Measurements from ENCODE around the gene KCNIP1.

The KCNIP1 gene

DNA sequence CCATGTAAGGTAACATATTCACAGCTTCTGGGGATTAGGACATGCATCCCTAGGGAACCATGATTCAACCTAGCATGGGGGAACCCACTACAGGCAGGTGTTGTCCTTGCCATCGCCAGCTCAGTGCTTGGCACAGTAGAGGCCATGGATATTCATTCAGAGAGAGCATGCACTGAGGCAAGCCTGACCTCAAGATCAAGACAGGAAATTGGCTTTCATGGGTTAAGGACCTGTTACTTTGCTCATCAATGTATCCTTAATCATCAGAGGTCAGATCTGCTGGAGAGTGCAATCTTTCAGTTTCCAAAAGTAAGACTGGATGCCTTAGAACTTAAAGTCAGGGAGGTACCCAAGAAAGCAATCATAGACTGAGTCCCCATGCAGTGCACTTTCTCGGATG lies 84.0 kb downstream of the KCNIP1 start:
- no peak for DNase-seq (ENCODE audit: low read depth, low spot score)
- in situ Hi-C loops (cut with HindIII; ENCODE audit: low sequenced_read_pairs) = no loop called here
- no peak overlapping the region for H3K4me3 ChIP-seq (ENCODE audit: low read depth, low read length)
- TF ChIP-seq, protein P1, sequence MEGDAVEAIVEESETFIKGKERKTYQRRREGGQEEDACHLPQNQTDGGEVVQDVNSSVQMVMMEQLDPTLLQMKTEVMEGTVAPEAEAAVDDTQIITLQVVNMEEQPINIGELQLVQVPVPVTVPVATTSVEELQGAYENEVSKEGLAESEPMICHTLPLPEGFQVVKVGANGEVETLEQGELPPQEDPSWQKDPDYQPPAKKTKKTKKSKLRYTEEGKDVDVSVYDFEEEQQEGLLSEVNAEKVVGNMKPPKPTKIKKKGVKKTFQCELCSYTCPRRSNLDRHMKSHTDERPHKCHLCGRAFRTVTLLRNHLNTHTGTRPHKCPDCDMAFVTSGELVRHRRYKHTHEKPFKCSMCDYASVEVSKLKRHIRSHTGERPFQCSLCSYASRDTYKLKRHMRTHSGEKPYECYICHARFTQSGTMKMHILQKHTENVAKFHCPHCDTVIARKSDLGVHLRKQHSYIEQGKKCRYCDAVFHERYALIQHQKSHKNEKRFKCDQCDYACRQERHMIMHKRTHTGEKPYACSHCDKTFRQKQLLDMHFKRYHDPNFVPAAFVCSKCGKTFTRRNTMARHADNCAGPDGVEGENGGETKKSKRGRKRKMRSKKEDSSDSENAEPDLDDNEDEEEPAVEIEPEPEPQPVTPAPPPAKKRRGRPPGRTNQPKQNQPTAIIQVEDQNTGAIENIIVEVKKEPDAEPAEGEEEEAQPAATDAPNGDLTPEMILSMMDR (IDR thresholded peaks at IDR 0.05; ENCODE audit: low read depth, low read length) = no peak

DNA sequence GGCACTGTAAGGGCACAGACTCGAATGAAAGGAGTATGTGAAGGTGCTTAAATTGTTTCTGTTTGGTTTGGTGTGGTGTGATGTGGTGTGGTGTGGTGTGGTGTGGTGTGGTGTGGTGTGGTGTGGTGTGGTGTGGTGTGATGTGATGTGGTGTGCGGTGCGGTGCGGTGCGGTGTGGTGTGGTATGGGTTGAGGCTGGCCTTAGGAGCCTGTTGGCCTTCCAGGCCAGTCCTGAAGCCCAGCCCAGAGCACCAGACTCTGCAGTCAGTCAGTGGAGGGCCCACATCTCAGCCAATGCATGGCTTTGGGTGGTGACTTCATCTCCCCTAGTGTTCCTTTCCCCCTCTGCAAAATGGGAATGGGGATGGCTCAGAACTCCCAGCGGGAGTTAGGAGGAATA lies 85.8 kb downstream of the KCNIP1 start:
- H3K4me3 ChIP-seq (ENCODE audit: low read depth, low read length) = no peak overlapping the region
- DNase-seq (ENCODE audit: low read depth, low spot score) = no peak
- TF ChIP-seq, protein P1 (IDR thresholded peaks at IDR 0.05; ENCODE audit: low read depth, low read length) = no peak
- in situ Hi-C loops (cut with HindIII; ENCODE audit: low sequenced_read_pairs) = no loop called here

DNA sequence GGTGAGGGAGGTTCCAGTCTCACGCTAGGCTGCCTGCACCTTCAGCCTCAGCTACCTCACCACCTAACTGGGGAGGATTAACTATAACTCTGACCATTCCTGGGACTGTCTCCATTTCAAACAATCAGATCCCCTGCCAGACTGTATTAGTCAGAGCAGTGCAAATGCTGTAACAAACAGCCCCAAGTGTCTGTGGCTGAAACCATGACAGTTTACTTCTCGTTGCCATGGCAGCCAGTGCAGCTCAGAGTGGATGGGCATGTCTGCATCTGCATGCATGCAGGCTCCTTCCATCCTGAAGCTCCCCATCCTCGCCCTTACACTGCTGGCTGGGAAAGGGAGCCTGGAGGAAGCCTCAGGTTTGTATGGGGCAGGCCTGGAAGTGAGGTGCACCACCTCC lies 86.7 kb downstream of the KCNIP1 start:
- H3K4me3 ChIP-seq (ENCODE audit: low read depth, low read length) = no peak overlapping the region
- TF ChIP-seq, protein P1 (IDR thresholded peaks at IDR 0.05; ENCODE audit: low read depth, low read length) = no peak
- in situ Hi-C loops (cut with HindIII; ENCODE audit: low sequenced_read_pairs) = no loop called here
- DNase-seq (ENCODE audit: low read depth, low spot score) = no peak

DNA sequence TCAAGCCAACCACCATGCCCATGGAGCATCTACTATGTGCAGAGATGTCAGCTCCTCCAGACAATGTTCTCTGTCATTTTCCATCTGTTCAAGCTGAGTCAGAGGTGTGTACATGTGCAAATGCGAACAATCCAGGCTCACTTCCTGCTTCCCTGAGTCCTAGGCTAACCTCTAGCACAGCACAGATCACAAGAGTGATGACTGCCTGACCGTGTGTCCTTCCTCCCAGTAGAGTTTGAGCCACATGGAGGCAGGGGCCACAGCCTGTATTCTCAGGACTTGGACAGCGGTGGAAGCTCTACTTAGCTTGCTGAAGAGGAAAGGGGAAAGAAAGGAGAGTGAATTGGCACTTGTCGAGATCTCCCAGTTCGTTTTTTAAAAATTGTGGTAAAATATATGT lies 87.2 kb downstream of the KCNIP1 start:
- H3K4me3 ChIP-seq (ENCODE audit: low read depth, low read length) = no peak overlapping the region
- in situ Hi-C loops (cut with HindIII; ENCODE audit: low sequenced_read_pairs) = no loop called here
- TF ChIP-seq, protein P1 (IDR thresholded peaks at IDR 0.05; ENCODE audit: low read depth, low read length) = no peak
- no peak for DNase-seq (ENCODE audit: low read depth, low spot score)

DNA sequence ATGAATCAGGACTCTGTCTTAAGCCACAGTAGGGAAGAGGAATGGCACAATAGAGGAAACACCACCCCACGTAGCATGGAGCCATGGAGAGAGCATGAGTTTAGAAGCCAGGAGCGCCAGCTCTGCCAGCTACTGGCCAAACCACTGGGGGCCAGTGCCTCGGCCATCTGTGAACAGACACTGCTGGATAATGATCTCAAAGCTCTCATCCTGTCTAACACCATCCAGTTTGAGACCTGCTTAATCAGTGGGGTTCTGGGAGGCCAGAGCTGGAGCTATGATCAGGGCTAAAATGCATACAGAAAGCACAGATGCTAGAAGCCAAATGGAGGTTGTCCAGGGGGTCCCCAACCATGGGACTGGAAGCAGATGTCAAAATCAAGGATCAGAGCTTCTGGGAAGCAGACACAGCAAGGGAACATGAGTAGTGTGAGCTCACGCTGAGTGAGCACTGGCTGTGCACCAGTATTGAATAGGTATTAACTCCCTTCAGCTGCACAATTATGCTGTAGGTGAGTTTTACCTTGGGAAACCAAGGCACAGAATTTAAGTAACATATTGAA lies 92.7 kb downstream of the KCNIP1 start:
- DNase-seq (ENCODE audit: low read depth, low spot score) = no peak
- no peak overlapping the region for H3K4me3 ChIP-seq (ENCODE audit: low read depth, low read length)
- in situ Hi-C loops (cut with HindIII; ENCODE audit: low sequenced_read_pairs) = no loop called here
- TF ChIP-seq, protein P1 (IDR thresholded peaks at IDR 0.05; ENCODE audit: low read depth, low read length) = no peak

DNA sequence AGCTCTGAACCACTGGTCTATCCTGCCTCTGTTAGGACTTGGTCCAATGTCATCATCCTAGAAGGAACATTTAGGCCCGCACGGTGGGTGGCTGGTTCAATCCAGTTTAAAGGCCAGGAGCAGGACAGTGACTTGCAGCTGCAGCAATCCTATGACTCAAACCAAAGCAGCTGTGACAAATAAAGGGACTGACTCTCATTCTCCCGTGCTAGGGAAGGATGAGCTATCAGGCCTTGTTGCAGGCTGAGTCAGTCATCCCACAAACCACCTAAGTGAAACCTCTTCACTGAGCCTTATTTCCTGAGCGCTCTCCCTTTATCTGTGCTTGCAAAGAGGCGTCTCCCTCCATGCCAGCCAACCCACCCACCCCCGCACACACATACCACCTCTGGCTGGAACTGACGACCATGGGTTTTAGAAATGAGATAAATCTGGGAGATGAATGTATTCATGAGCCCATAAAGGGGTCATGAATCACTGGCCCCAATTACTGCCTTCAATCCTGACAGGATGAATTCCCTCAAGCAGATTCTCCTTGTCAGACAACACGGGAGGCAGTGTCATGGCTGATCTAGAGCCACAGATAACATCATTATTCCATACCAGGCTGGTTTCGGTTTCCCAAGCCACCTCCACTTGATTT lies 93.4 kb downstream of the KCNIP1 start:
- in situ Hi-C loops (cut with HindIII; ENCODE audit: low sequenced_read_pairs) = no loop called here
- TF ChIP-seq, protein P1 (IDR thresholded peaks at IDR 0.05; ENCODE audit: low read depth, low read length) = no peak
- DNase-seq (ENCODE audit: low read depth, low spot score) = peak; percentile 50

More for the DNA sequence above, 93.4 kb downstream of the KCNIP1 start:
- H3K4me3 ChIP-seq (ENCODE audit: low read depth, low read length) = no peak overlapping the region
